ENCODE results near the gene GFPT1.

The GFPT1 gene

DNA sequence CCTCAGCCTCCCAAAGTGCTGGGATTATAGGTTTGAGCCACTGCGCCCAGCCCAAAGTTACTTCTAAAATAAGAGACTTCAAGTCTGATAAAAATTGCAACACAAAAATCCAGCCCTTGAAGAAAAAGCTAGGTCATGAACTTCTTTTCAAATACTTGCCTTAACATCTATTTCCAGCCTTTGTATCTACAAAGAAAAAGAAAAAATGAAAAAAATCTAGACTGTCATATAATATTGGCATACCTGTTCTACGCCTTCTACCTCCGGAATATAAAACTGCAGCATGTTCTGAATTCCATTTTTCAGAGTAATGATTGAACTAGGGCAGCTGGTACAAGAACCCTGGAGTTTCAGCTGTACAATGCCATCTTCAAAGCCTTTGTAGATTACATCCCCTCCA lies 13.1 kb upstream of the GFPT1 start:
- Histone ChIP-seq H3K4me3 (ENCODE audit: extremely low read depth, insufficient read depth, low read length, poor library complexity, severe bottlenecking) (no peak overlapping the region), H3K36me3 (ENCODE audit: control insufficient read depth, insufficient read depth, low read length) (peaks cover 76% of the 10 kb centered on the region), H3K27ac (ENCODE audit: low read depth, low read length, severe bottlenecking) (no peak overlapping the region), H3K4me1 (ENCODE audit: control insufficient read depth, insufficient read depth, low read length, poor library complexity, severe bottlenecking) (no peaks in the 10 kb centered on the region), H3K9me3 (ENCODE audit: control insufficient read depth, low read length) (peaks cover 6% of the 10 kb centered on the region)
- 100% methylated on average over 1 of the region's 3 CpGs for WGBS, 2 experiments (ENCODE audit: insufficient coverage in 2 of 2)

DNA sequence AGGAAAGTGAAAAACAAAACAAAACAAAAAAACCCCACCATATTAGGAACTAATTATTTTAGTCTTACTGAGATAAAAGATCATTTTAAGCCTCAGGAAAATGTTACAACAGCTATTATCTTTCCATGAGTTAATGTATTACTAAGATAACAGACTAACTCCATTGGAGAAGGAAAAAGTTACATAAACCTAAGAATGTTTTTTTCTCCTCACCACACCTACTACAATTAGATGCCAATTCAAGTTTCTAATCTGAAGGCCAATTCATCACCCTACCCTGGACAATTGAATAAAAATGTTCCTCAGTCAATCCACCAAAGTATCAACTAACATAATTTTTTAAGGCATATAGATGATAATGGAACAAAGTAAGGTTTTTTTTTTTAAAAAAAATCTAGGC lies 10.2 kb upstream of the GFPT1 start:
- Histone ChIP-seq H3K27ac (ENCODE audit: low read depth, low read length, severe bottlenecking) (no peak overlapping the region), H3K36me3 (ENCODE audit: control insufficient read depth, insufficient read depth, low read length) (peaks cover 65% of the 10 kb centered on the region), H3K9me3 (ENCODE audit: control insufficient read depth, low read length) (no peaks in the 10 kb centered on the region), H3K4me3 (ENCODE audit: extremely low read depth, insufficient read depth, low read length, poor library complexity, severe bottlenecking) (no peak overlapping the region), H3K4me1 (ENCODE audit: control insufficient read depth, insufficient read depth, low read length, poor library complexity, severe bottlenecking) (no peaks in the 10 kb centered on the region)

DNA sequence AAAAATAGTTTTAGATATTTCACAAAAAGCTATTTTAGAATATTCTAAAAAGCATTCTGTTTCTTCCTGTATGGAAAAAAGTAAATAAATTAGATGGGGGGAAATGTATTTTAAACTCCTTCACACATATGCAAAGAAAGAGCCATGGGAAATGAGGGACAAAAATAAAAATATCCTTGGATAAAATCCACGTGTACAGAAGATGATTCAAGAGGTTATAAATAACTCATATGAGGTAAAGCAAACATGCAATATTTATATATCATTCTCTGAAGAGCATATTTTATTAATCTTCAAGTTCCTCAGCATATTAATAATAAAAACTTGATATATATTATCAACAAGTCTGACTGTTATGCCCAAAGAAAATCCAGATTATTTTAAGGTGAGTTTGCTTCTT lies 8.8 kb upstream of the GFPT1 start:
- H3K36me3 ChIP-seq (ENCODE audit: control insufficient read depth, insufficient read depth, low read length), result peaks cover 57% of the 10 kb centered on the region
- H3K9me3 ChIP-seq (ENCODE audit: control insufficient read depth, low read length), result no peaks in the 10 kb centered on the region
- WGBS, 2 experiments (ENCODE audit: insufficient coverage in 2 of 2), result no CpG with 5 or more reads among the region's 1 CpG
- no peak overlapping the region for H3K27ac ChIP-seq (ENCODE audit: low read depth, low read length, severe bottlenecking)
- no peaks in the 10 kb centered on the region for H3K4me1 ChIP-seq (ENCODE audit: control insufficient read depth, insufficient read depth, low read length, poor library complexity, severe bottlenecking)
- no peak overlapping the region for H3K4me3 ChIP-seq (ENCODE audit: extremely low read depth, insufficient read depth, low read length, poor library complexity, severe bottlenecking)

DNA sequence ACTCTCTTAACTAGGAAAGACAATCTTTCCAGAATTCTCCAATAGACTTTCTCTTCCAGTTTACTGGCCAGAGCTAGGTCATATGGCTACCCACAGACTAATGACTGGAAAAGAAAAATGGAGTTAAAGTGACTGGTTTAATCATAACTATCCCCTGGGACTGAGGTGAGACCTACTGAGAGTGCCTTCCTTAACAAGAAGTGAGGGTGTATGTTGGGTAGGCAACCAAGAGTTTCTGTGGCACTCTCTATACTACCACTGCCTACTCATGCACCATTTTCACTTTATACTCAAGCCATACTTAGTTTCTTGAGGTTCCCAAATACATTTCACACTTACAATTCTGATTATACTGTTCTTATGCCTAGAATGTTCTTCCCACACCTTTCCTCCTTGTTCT lies 6.9 kb upstream of the GFPT1 start:
- H3K27ac ChIP-seq (ENCODE audit: low read depth, low read length, severe bottlenecking), result no peak overlapping the region
- H3K4me1 ChIP-seq (ENCODE audit: control insufficient read depth, insufficient read depth, low read length, poor library complexity, severe bottlenecking), result no peaks in the 10 kb centered on the region
- no peaks in the 10 kb centered on the region for H3K9me3 ChIP-seq (ENCODE audit: control insufficient read depth, low read length)
- peaks cover 39% of the 10 kb centered on the region for H3K36me3 ChIP-seq (ENCODE audit: control insufficient read depth, insufficient read depth, low read length)
- no peak overlapping the region for H3K4me3 ChIP-seq (ENCODE audit: extremely low read depth, insufficient read depth, low read length, poor library complexity, severe bottlenecking)

DNA sequence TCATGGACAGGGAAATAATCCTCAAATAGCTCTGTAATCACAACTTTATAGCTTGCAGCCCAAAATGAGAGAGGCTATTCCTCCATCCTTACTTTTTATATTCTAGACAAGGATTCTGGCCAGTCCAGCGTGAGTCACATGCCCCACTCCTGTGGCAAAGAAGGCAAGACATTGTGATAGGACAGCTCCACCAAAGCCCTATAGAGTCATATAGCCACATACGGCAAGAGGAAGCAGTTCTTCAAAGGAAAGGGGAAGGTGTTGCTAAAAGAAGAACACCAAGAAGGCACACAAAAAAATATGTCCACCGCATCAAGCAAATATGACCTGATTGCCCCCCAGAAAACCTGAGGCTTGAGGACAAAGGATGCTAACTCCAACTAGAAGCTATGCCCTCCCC lies 3.4 kb upstream of the GFPT1 start:
- no peaks in the 10 kb centered on the region for H3K4me1 ChIP-seq (ENCODE audit: control insufficient read depth, insufficient read depth, low read length, poor library complexity, severe bottlenecking)
- 100% methylated on average over 1 to 2 of the region's 3 CpGs for WGBS, 2 experiments (ENCODE audit: insufficient coverage in 2 of 2)
- H3K36me3 ChIP-seq (ENCODE audit: control insufficient read depth, insufficient read depth, low read length), result peaks cover 19% of the 10 kb centered on the region
- H3K4me3 ChIP-seq (ENCODE audit: extremely low read depth, insufficient read depth, low read length, poor library complexity, severe bottlenecking), result no peak overlapping the region
- H3K9me3 ChIP-seq (ENCODE audit: control insufficient read depth, low read length), result no peaks in the 10 kb centered on the region
- H3K27ac ChIP-seq (ENCODE audit: low read depth, low read length, severe bottlenecking), result no peak overlapping the region

DNA sequence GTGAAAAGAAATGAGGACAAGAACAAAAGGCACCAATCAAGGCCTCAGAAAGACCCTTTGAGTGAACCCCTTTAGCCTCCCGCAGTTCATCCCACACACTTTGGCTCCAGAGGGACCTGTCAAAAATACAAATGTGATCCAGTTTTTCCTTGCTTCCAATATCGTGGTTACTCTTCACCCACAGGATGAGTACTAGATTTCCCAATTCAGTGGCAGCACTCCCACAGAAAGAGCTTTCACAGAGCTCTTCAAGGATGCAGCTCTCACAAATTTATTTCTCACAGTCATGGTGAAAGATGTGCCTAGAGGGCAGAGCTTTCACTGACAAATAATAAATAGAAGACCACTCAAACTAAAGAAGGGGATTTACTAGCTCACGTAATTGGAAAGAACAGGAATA lies 3.0 kb upstream of the GFPT1 start:
- H3K27ac ChIP-seq (ENCODE audit: low read depth, low read length, severe bottlenecking), result no peak overlapping the region
- H3K4me1 ChIP-seq (ENCODE audit: control insufficient read depth, insufficient read depth, low read length, poor library complexity, severe bottlenecking), result peaks cover under 1% of the 10 kb centered on the region
- no peak overlapping the region for H3K4me3 ChIP-seq (ENCODE audit: extremely low read depth, insufficient read depth, low read length, poor library complexity, severe bottlenecking)
- 79 to 90% methylated on average over 3 of the region's 3 CpGs for WGBS, 2 experiments (ENCODE audit: insufficient coverage in 2 of 2)
- H3K36me3 ChIP-seq (ENCODE audit: control insufficient read depth, insufficient read depth, low read length), result peaks cover 15% of the 10 kb centered on the region
- H3K9me3 ChIP-seq (ENCODE audit: control insufficient read depth, low read length), result no peaks in the 10 kb centered on the region

DNA sequence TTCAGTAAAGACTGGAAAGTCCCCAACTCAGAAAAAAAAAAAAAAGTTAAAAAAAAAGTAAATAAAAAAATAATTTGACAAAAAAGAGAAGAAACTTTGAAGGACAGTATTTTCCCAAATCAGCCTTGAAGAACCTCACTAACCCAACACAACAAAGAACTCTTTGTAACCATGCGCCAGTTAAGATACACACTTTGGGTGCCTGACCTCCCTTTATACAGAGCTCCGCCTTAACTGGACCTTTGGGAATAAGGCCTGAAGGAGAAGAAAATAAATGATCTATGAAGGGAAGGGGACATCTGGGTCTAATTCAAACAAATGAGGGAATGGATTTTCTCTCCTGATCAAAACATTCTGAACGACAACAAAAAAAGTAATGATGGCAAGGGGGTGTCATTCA lies 2.2 kb upstream of the GFPT1 start:
- WGBS, 2 experiments (ENCODE audit: insufficient coverage in 2 of 2), result 88 to 100% methylated on average over 1 to 2 of the region's 3 CpGs
- H3K27ac ChIP-seq (ENCODE audit: low read depth, low read length, severe bottlenecking), result no peak overlapping the region
- peaks cover 4% of the 10 kb centered on the region for H3K4me1 ChIP-seq (ENCODE audit: control insufficient read depth, insufficient read depth, low read length, poor library complexity, severe bottlenecking)
- no peak overlapping the region for H3K4me3 ChIP-seq (ENCODE audit: extremely low read depth, insufficient read depth, low read length, poor library complexity, severe bottlenecking)
- peaks cover 9% of the 10 kb centered on the region for H3K36me3 ChIP-seq (ENCODE audit: control insufficient read depth, insufficient read depth, low read length)
- H3K9me3 ChIP-seq (ENCODE audit: control insufficient read depth, low read length), result no peaks in the 10 kb centered on the region

DNA sequence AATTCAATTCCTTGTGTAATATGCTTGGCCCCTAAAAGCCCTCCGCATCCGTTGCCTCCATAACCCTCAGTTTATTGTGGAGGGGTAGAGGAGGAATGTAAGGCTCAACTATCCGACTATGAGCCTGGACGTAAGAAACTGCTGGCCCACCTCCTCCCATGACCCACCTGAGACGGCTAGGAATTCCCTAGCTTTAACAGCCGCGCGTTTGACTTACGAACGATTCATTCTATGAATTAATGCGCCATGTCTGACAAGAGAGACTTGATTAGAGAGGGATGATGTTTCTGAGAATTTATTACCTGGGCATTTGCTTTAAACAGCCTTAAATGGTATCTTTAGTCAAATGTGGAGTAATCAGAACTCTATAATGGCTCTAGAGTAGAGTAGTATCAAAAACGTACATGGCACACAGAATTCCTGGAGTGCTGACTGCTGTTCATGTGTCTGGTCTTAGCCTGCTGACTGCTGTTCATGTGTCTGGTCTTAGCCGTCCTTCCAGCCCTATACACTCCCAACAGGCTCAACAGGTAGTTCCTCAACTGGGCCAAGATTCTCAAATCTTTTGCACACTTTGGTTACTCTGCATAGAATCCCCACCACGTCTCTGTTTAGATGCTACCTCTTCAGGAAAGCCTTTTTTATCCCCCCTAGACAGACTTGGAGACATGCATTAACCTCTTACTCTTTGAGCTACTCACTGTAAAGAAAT lies 899 bp upstream of the GFPT1 start:
- Histone ChIP-seq H3K27ac (ENCODE audit: low read depth, low read length, severe bottlenecking) (peak overlapping the region; percentile 96), H3K9me3 (ENCODE audit: control insufficient read depth, low read length) (no peaks in the 10 kb centered on the region), H3K4me3 (ENCODE audit: extremely low read depth, insufficient read depth, low read length, poor library complexity, severe bottlenecking) (peak overlapping the region; percentile 91), H3K36me3 (ENCODE audit: control insufficient read depth, insufficient read depth, low read length) (peaks cover 10% of the 10 kb centered on the region), H3K4me1 (ENCODE audit: control insufficient read depth, insufficient read depth, low read length, poor library complexity, severe bottlenecking) (peaks cover 4% of the 10 kb centered on the region)
- WGBS, 2 experiments (ENCODE audit: insufficient coverage in 2 of 2), result 88 to 93% methylated on average over 11 to 12 of the region's 14 CpGs

DNA sequence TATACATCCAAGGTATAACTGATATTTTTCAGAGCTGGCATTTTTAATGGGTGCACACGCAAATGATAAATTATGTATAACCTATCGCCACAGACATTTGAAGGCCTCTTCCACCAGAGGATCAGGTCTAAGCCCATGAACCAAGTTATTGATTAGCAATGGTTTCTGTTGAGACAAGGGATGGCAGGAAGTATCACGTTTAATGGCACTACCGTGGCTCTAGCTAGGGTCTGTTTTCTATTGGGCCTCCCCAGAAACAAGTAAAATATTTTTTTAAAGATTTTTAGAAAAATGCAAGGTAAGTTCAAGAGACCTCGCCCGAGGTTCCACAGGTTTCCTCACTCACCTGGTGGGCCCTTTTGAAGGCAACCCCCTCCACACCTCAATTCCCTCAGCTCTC lies 667 bp downstream of the GFPT1 start:
- no peaks in the 10 kb centered on the region for H3K9me3 ChIP-seq (ENCODE audit: control insufficient read depth, low read length)
- H3K4me1 ChIP-seq (ENCODE audit: control insufficient read depth, insufficient read depth, low read length, poor library complexity, severe bottlenecking), result peaks cover 4% of the 10 kb centered on the region
- WGBS, 2 experiments (ENCODE audit: insufficient coverage in 2 of 2), result 0 to 20% methylated on average over 2 to 3 of the region's 6 CpGs
- H3K4me3 ChIP-seq (ENCODE audit: extremely low read depth, insufficient read depth, low read length, poor library complexity, severe bottlenecking), result peak overlapping the region; percentile 91
- H3K27ac ChIP-seq (ENCODE audit: low read depth, low read length, severe bottlenecking), result no peak overlapping the region
- peaks cover 19% of the 10 kb centered on the region for H3K36me3 ChIP-seq (ENCODE audit: control insufficient read depth, insufficient read depth, low read length)

DNA sequence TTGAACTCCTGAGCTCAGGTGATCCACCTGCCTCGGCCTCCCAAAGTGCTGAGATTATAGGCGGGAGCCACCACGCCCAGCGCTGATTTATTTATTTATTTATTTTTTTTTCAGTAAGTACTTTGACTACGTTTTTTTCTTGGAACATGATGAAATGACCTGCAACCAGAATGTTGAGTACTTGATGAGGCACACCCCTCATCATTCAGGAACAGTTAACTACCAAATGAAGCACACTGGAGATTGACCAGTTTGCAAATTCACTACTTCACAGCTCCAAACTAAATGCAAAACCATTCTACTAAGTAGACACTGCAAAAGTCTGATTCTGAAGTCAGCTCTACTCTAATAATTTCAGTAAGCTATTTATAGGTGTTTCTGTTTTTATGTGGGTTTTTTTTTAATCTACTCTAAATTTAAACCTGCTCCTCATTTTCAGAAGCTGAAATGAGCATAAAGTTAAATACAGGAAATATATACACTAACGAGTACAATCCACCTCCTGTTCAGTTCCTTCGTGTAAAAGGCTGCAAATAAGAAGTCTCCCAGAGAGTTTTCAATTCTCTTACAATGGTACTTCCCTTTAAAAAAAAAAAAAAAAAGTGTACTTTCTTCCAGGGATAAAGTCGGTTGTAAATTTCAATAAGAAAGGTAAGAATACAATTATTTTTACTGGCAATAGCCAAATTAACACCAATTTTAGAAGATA lies 1.4 kb downstream of the GFPT1 start:
- WGBS, 2 experiments (ENCODE audit: insufficient coverage in 2 of 2), result 90% methylated on average over 2 of the region's 8 CpGs; no CpG with 5 or more reads in 1 of the 2 experiments
- peaks cover 4% of the 10 kb centered on the region for H3K4me1 ChIP-seq (ENCODE audit: control insufficient read depth, insufficient read depth, low read length, poor library complexity, severe bottlenecking)
- peak overlapping the region; percentile 91 for H3K4me3 ChIP-seq (ENCODE audit: extremely low read depth, insufficient read depth, low read length, poor library complexity, severe bottlenecking)
- H3K27ac ChIP-seq (ENCODE audit: low read depth, low read length, severe bottlenecking), result no peak overlapping the region
- H3K36me3 ChIP-seq (ENCODE audit: control insufficient read depth, insufficient read depth, low read length), result peaks cover 21% of the 10 kb centered on the region
- no peaks in the 10 kb centered on the region for H3K9me3 ChIP-seq (ENCODE audit: control insufficient read depth, low read length)

DNA sequence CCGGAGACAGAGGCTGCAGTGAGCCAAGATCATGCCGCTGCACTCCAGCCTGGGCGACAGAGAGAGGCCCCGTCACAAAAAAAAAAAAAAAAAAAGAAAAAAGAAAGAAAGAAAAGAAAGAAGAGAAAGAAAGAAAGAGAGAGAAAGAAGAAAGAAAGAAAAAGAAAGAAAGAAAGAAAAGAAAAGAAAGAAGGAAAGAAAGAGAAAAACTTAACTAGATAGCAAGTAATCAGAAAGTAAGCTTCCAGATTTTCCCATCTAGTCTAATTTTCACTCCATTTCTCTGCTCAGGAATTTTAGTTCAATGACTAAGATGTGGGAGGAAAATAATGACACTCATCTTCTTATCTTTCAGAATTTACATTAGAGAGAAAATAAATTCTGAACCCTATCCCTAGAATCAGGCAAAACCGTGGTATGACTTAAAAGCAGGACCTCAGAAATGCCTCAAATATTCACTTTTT lies 2.4 kb downstream of the GFPT1 start:
- WGBS, 2 experiments (ENCODE audit: insufficient coverage in 2 of 2), result 100% methylated on average over 3 to 4 of the region's 5 CpGs
- Histone ChIP-seq H3K4me1 (ENCODE audit: control insufficient read depth, insufficient read depth, low read length, poor library complexity, severe bottlenecking) (peaks cover 4% of the 10 kb centered on the region), H3K36me3 (ENCODE audit: control insufficient read depth, insufficient read depth, low read length) (peaks cover 26% of the 10 kb centered on the region), H3K4me3 (ENCODE audit: extremely low read depth, insufficient read depth, low read length, poor library complexity, severe bottlenecking) (no peak overlapping the region), H3K9me3 (ENCODE audit: control insufficient read depth, low read length) (no peaks in the 10 kb centered on the region), H3K27ac (ENCODE audit: low read depth, low read length, severe bottlenecking) (no peak overlapping the region)

All from mesodermal cell (in vitro differentiated cells).